Stimulated activated CD8-positive, alpha-beta memory T cell treated with anti-CD3 and anti-CD28 coated beads, Interleukin-12 subunit alpha, Interleukin-12 subunit beta, amount 100 ng/mL, for 4 hours (primary cell): ENCODE data around the gene UNC13B.
"Not testable (repeated sequence)": the region's sequence is repeated elsewhere in the genome, so short reads cannot be mapped to it uniquely, and the experiment has no call there.

Source experiments
- DNase-seq: peaks from one replicate; pipeline ENCODE4 v3.0.0-alpha.2; 2020; ENCODE audit warnings: low read depth

Gene UNC13B

DNA sequence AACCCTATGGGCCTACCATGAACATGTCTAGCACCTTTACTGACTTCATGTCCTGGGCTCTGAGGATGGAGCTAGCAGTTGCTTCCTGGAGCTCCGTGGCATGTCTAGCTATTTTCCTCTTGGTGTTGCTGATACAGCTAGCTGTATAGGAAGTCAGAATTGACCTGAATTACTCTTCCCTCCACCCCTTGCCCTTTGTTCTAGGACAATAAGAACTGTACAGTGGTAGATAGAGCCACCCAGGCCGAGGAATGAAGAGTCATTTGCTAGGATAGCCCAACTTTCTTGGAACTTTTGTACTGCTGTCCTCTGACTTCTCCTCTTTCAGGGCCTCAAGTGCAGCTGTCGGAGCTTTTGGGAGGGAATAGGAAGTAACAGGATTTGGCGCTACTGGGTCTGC, 218.2 kb downstream of the UNC13B start:
- no peak for DNase-seq

DNA sequence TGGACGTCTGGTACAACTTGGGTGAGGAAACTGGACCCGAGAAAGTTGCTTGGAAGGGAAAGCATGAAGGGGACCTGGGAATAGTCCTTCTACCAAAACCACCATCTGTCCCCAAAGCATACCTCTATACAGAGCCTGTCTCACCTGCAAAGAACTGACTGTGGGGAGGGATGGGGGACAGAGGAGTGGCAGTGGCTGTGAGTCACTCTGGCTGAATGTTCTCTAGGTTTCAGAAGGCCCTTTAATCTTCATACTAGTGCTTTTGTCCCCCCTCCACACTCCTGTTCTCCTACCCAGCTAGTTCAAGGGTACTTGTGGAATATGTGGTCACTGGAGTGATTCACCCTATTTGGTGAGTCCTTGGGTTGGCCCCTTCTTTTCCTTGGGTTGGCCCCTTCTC, 218.8 kb downstream of the UNC13B start:
- no peak for DNase-seq

DNA sequence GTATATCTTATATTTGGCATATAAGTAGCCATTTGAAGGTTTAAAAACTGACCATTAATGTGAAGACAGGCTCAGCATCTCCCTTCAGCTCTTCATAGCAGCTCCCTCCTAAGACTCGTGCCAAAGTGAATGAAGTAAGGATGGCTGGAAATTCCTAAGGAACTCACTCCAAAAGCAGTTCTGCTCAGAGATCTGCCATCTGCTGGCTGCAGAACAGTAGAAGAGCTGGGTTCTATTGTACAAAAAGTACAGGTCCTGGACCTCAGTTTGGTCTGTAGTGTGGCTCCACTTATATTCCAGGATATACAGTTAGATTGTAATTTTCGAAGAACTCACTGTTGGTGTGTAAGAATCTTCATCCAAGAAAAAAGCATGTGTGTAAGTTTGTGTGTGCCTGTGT, 223.2 kb downstream of the UNC13B start:
- no peak for DNase-seq

DNA sequence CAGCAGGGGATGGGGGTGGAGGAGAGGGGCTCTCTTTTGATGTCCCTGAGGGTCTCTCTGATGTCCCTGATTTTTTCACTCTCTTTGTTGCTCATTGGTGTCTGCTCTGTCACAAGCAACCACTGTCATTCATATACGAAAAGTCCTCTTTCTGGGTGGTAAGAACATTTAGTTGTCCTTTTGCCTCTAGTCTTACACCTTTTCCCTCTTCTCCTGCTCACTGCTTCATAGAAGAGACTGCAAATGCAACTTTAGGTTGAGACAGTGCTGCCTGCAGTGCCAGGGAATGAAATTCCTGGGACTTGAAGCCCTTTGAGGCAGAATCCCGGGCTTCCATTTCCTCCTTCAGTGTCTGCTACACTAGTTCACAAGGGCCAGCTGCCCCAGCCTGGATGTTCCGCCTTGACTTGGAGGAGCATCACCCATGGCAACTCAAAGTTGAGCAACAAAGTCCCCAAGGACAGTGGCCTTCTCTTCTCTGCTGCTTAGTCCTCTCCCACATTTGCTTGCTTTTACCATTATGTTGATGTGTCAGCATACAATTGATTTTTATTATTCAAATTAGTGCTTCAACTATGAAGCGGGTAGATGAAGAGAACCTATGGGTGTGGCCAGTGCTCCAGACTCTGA, 233.4 kb downstream of the UNC13B start:
- no peak for DNase-seq

DNA sequence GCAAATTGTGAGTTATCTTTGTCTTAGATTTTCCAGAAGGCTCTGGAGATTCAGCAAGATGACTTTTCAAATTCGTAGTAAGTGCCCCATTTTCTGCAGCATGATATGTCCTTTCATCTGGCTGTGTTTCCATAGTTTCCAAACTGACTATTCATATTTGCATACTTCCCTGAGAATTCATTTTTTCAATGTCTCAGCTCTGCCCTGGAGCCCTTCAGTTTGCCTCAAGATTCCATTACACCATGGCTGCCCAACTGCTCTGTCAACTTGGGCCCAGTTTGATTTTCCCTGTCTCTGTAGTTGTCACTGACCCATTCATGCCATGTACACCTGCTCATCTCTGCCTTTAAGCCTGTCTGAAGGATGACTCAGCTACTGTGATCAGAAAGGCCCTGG, 233.9 kb downstream of the UNC13B start:
- no peak for DNase-seq

DNA sequence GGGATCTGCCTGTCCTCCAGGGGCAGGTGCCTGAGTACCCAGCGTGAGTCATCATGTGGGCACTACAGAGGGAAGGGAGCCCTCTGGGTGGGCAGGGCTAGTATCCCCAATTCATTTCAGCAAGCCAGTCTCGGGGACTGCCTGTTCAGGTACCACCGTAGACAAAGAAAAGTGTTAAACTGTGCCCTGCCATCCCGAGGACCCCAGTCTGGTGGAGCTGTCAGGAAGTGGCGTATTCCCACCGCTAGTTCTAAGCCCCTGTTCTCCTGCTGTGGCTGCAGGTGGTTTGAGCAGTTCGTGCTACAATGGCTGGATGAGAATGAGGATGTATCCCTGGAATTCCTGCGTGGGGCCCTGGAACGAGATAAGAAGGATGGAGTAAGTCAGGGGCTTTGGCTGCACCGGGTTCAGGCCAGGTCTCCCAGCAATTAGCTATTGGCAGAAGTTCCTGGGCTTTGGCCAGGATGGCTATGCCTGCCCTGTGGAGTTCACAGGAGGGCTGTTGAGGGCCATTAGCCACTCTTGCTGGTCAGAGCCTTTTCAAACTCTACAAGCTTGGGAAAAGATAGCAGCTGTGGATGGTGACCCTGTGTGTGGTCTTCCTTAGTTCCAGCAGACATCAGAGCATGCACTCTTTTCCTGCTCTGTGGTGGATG, 234.9 kb downstream of the UNC13B start:
- DNase-seq: no peak

DNA sequence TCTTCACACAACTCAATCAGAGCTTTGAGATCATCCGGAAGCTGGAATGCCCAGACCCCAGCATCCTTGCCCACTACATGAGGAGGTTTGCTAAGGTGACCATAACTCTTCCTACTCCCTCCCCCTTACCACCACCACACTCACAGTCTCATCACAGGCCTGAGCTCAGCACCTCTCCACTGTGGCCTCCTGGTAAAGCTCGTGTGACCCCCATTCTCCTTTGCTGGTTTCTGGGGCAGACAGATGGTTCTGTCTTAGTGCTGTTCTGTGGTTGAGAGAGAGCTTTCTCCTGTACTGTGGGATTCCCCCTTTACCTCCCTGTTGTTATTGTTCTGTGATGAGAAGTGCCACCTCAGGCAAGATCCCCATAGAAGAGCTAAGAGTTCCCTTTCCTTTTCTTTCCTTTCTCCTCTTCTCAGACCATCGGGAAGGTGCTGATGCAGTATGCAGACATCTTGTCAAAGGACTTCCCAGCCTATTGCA, 235.4 kb downstream of the UNC13B start:
- DNase-seq: no peak

DNA sequence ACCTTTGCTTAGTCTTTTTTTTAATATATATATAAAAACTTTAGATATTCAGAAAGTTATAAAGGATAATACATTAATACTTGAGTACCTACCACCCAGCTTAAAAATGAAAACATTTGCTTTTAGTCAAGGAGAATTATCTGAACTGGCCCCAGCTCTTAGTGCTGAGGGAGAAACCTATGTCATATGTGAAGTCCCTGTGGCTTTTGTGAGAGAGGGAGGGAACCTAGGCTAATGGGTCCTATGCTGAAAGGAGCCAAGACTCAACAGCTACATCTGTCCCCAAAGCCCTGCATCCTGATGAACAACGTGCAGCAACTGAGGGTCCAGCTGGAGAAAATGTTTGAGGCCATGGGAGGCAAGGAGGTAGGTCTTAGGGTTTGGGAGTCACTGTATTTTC, 236.1 kb downstream of the UNC13B start:
- DNase-seq: no peak

DNA sequence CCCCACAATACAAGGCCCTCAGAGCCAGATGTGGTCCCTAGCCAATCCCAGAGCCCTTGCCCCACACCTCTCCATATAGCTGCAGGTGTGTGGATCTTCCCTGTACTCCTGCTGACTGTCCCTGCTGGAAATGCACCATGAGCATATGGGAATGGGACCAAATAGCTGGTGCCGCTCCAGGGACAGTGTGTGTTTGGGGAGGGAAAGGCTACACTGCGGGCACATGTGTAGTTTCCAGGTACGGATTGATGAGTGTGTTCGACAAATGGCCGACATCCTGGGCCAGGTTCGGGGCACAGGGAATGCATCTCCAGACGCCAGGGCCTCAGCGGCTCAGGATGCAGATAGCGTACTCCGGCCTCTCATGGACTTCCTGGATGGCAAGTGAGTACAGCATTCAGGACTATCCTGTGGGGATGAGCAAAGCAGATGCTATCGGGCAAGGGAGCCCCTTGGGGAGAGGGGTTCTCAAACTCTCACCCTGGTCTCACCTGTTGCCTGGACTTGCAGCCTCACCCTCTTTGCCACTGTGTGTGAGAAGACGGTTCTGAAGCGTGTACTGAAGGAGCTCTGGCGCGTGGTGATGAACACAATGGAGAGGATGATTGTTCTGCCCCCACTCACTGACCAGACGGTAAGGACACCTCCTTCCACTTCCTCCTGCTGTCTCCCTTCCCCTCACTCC, 237.0 kb downstream of the UNC13B start:
- DNase-seq: no peak

DNA sequence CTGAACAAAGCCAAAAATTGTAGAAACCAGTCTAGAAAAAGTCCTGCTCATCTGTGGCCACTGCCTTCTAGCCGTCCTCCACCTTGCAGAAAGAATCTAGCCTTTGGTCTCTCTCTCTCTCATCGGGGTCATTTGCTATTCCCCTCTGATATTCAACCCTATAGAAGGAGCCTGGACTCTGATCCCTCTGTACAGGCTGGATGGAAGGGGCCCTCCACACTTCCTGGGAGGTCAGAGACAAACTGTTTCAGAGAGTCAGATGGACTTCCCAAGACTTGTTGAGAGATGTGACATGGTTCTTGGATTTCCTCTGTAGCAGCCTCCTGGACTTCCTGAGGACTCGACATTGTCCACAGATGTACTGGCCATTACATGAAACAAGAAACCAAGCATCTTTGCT, 243.1 kb downstream of the UNC13B start:
- DNase-seq: no peak

DNA sequence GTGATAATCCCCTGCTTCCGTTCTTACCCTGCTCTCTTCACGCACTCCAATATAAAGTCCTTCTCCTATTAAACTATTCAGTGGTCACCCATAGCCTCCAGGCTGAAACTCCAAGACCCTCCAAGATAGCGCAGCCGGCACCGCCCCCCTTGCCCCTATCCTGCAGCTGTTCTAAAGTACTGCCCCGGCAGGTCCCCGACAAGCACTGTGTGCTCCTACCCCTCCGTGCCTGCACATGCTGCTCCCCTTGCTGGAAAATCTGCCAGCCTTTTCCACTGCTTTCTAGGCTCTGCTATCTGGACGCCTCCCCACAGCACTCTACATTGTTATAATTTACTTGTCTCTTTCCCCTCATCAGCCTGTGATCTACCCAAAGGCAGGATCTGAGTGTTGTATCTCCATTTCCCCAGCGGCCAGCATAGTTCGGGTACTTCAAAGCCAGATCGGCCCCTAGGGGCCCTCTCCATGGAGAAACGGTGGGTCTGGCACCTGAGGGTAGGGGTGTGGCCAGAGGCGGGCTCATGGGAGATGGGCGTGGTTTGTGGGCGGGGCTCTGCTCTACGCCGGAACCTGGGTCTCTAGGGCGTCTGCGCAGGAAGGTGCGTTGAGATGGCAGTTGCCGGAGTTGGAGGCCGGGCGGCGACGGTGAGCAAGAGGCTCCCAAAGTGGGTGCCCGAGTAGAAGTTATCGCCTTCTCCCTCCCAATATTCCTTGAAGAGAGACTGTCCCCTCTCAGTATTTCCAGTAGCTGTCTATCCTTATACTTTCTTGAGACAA, 244.6 kb downstream of the UNC13B start:
- no peak for DNase-seq

DNA sequence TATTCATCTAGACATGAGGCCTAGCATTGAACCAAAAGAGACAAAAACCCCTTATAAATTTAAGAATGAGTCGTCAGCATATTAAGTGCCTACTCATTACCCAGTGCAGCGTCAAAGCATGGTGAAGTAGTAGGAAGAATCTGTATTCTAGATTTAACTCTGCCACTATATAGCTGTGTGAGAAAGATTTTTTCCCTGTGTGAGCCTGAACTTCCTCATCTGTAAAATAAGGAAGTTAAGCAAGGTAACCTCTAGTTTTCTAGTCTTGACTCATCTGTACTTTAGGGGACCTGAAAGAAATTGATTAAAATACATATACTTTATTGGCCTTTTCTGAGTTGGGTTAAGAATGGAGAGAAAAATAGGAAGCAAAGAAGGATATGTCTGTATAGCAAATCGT, 246.0 kb downstream of the UNC13B start:
- DNase-seq: no peak

DNA sequence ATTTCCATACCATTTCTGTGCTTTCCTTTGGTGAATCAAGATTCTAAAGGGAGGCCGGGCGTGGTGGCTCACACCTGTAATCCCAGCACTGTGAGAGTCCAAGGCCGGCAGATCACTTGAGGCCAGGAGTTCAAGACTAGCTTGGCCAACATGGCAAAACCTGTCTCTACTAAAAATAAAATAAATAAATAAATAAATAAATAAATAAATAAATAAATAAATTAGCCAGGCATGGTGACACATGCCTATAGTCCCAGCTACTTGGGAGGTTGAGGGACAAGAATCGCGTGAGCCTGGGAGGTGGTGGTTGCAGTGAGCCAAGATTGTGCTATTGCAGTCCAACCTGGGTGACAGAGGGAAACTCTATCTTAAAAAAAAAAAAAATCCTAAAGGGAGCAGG, 247.6 kb downstream of the UNC13B start:
- not testable (repeated sequence) for DNase-seq

DNA sequence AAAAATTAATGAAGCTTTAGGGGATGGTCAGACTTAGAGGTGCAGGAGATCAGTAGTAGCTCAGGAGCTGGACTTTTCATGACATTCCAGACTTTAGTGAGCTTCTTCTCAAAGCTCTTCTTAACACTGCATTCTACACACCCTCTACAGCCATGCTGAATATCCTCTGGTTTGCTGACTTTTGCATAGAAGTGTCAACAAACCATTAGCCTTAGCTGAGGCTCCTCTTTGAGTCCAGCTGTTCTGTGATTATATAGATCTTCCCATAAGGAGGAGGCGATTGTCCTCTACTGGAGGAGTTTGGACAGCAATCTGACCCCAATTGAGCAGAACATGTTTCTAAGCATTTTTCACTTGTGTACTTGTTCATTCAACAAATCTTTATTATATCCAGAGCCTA, 253.1 kb downstream of the UNC13B start:
- DNase-seq: no peak

DNA sequence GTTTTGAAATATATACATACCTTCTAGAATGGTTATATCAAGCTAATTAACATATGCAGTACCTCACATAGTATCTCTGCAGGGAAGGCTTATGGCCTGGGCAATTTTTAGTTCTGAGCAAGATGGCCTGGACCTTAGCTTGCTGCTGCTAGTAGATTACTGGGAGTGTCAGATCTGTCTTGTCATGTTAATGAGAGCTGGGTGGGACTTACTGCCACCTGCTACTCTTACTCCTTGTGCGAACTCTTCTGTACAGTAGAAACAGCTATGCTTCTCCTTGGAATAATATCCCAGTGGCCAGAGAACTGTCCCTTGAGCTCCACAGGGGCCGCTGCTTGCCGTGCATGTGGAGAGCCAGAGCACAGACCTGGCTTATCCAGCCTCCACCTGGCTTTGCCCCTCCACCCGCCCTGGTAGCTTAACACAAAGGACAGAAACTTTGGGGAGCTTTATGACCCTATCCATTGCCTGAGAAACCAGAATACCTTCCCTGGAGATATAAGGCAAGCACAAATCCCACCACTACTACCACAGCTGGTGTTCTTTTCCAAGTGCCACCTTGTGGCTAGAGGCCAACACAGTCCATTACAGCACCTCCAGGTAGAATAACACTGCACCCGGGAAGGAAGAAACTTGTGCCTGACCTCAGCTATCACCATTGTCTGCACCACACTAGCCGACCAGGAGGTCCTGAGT, 253.7 kb downstream of the UNC13B start:
- no peak for DNase-seq

DNA sequence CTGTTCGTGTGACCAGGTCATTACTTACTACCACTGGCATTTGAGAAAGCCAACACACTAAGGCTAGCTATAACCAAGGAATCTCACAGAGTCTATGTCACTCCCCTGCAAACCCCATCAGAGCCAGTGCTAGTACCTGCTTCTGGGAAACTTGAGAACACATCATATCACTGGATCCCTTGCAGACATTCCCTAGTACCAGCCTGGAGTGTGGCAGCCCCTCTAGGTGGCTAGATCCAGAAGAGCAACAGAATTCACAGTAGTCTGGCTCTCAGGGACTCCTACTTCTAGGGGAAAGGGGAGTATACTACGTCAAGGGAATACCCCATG, 254.3 kb downstream of the UNC13B start:
- DNase-seq: no peak

DNA sequence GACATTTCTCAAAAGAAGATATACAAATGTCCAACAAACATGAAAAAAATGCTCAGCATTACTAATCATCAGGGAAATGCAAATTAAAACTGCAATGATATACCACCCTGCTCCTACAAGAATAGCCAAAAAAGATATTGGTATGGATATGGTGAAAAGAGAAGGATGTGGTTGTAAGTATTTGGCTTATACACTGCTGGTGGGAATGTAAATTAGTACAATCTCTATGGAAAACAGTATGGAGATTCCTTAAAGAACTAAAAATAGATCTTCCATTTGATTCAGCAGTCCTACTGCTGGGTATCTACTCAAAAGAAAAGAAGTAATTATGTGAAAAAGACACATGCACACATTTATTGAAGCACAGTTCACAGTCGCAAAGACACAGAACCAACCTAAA, 260.5 kb downstream of the UNC13B start:
- DNase-seq: no peak

DNA sequence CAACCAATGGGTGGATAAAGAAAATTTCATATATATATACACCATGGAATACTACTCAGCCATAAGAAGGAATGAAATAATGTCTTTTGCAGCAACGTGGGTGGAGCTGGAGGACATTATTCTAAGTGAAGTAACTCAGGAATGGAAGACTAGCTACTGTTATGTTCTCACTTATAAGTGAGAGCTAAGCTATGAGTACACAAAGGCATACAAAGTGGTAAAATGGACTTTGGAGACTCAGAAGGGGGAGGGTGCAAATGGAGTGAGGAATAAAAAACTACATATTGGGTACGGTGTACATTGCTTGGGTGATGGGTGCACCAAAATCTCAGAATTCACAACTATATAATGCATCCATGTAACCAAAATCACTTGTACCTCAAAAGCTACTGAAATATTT, 260.9 kb downstream of the UNC13B start:
- DNase-seq: no peak

DNA sequence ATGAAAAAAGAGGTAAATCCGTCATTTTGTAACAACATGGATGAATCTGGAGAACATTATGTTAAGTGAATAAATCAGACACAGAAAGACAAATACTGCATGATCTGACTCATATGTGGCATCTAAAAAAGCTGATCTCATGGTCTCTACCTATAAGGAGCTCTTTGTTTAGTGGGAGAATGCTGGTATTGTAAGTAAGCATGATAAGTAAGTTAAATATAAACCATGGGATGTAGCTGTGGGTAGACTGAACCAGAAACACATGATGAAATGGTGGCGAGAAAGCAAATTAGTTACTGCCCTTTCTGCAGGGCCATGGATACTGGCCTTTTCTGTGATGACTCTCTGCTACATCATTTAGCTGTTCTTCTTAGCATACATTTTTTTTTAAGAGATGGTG, 261.7 kb downstream of the UNC13B start:
- no peak for DNase-seq

DNA sequence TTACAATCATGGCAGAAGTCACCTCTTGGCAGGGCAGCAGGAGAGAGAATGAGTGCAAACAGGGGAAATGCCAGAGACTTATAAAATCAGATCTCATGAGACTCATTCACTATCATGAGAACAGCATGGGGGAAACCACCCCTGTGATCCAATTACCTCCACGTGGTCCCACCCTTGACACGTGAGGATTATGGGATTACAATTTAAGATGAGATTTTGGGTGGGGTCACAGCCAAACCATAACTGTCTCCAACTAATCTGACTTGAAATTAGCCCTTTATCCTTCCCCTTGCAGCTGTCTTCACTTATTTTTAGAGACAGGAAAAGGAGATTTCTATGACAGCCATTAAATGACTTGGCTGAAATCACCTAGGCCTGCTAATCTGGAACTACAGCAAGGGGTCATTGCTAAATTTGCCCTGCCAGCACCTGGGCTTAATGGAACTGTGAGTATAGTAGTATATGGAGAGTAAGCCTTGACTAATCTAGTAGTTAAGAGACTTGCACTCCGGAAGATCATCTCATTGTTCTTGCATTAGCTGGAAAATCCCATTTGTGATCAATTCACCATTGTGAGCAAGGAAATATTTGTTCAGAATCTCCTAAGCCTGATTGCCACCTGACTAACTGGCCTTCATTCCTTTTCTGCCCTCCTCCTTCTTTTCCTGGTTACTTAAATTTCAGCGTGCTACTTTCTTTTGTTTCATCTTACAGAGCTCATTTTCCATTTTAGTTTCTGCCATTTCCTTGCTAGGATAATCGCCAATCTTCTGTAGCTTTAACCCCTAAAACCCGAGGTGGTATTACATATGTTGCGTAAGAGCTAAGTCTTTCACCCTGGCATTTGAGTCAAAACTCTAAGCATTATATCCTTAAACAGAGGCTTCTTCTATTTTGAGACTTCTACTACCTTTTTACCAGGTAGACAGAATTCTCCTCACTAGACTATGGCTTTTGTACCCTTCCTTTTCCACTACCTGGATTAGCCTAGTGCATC, 262.8 kb downstream of the UNC13B start:
- no peak for DNase-seq

DNA sequence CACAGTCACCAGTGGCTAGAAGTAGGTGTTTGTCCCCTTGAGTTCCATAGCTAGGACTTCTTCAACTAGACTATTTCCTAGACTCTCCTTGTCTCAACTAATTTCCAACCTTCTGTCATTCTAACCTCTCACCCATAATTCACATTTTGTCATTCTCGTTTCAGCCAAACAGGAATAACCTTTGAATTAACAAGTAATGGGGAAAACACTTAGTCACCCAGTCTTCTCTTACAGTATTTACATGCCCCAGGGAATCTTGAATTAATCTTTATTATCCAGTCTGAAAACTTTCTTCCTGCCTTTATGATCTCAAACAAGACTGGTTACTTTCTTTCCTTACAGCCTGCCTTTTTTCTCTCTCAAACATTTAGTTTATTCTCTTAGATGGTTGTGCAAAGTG, 264.8 kb downstream of the UNC13B start:
- DNase-seq: no peak
